MM.1S (cell line): ENCODE data around the gene TTR.

Experiments used
- CTCF ChIP-seq: fragments of 300-600 bp; sonication (generic); IDR thresholded peaks from 2 replicates; pipeline ENCODE4 v1.5.1; 2016; ENCODE audit warnings: antibody characterized with exemption, low read length, mixed read lengths
- EZH2 ChIP-seq: fragments of 300-600 bp; sonication (generic); optimal IDR thresholded peaks from 2 replicates; pipeline ENCODE3; 2017; ENCODE audit warnings: low read depth, mild to moderate bottlenecking, antibody characterized with exemption, low read length, mixed read lengths

GRCh38 chr18:31624892-31625640 lies 33.4 kb downstream of the TTR start:
- TF ChIP-seq CTCF (no peak), EZH2 (no peak)
